ENCODE measurements around the gene SUGCT.
"Not testable (repeated sequence)": the region's sequence is repeated elsewhere in the genome, so short reads cannot be mapped to it uniquely, and the experiment has no call there.

DNA sequence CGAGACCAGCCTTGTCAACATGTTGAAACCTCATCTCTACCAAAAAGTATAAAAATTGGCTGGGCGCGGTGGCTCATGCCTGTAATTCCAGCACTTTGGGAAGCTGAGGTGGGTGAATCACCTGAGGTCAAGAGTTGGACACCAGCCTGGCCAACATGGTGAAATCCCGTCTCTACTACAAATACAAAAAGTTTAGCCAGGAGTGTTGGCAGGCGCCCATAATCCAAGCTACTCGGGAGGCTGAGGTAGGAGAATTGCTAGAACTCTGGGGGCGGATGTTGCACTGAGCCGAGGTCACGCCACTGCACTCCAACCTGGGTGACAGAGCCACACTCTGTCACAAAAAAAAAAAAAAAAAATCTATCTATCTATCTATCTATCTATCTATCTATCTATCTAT is 279.9 kb downstream of the SUGCT start:
- not testable (repeated sequence) for TF ChIP-seq POLR2AphosphoS5 (IDR thresholded peaks at IDR 0.05)
- TF ChIP-seq, protein P1, sequence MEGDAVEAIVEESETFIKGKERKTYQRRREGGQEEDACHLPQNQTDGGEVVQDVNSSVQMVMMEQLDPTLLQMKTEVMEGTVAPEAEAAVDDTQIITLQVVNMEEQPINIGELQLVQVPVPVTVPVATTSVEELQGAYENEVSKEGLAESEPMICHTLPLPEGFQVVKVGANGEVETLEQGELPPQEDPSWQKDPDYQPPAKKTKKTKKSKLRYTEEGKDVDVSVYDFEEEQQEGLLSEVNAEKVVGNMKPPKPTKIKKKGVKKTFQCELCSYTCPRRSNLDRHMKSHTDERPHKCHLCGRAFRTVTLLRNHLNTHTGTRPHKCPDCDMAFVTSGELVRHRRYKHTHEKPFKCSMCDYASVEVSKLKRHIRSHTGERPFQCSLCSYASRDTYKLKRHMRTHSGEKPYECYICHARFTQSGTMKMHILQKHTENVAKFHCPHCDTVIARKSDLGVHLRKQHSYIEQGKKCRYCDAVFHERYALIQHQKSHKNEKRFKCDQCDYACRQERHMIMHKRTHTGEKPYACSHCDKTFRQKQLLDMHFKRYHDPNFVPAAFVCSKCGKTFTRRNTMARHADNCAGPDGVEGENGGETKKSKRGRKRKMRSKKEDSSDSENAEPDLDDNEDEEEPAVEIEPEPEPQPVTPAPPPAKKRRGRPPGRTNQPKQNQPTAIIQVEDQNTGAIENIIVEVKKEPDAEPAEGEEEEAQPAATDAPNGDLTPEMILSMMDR (IDR thresholded peaks at IDR 0.05): not testable (repeated sequence)
